BE2C (cell line): ENCODE measurements around the gene TTLL4.

ENCODE experiments used
- DNase-seq: peaks from one replicate; pipeline ENCODE4 v3.0.0-alpha.2; 2020
- H3K27me3 ChIP-seq: fragments of 250-450 bp; sonication (Bioruptor Pico); 2 replicates; pipeline ENCODE4 v1.5.1; 2020; ENCODE audit warnings: mild to moderate bottlenecking
- H3K36me3 ChIP-seq: fragments of 250-450 bp; sonication (Bioruptor Pico); 2 replicates; pipeline ENCODE4 v1.5.1; 2020; ENCODE audit warnings: mild to moderate bottlenecking
- H3K4me1 ChIP-seq: fragments of 250-450 bp; sonication (Bioruptor Pico); 2 replicates; pipeline ENCODE4 v1.5.1; 2020
- H3K4me3 ChIP-seq: 2 replicates; pipeline ENCODE4 v1.5.1; 2011; ENCODE audit warnings: low read depth, low read length
- H3K9me3 ChIP-seq: fragments of 250-450 bp; sonication (Bioruptor Pico); 2 replicates; pipeline ENCODE4 v1.5.1; 2020
- CTCF ChIP-seq: IDR thresholded peaks from 2 replicates; pipeline ENCODE4 v1.5.1; 2012; ENCODE audit warnings: mild to moderate bottlenecking, low read depth, low read length

The TTLL4 gene

DNA sequence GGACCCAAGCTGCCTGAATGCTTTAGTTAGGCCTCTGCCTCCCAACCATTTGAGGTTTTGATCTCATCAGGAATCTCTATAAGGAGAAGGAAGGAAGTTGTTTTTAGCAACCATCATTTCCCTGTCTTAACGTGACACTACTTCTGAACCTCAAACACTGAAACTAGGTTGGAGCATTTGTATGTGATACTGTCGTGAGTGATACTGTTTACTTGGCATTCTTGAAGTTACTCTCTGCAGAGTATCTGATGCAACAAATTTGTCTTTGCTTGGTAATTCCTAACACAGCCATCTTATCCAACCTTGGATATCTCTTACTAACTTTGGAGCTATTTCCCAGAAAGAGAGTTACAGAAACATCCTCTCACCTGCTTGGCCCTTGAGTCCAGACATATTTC, 22.1 kb downstream of the TTLL4 start:
- H3K27me3 ChIP-seq: no peaks in the 10 kb centered on the region
- H3K4me3 ChIP-seq: no peak overlapping the region
- H3K4me1 ChIP-seq: peaks cover 4% of the 10 kb centered on the region; the same call in 1 of the 2 replicates
- H3K9me3 ChIP-seq: no peaks in the 10 kb centered on the region
- DNase-seq: no peak
- TF ChIP-seq CTCF: no peak
- peaks cover under 1% of the 10 kb centered on the region for H3K36me3 ChIP-seq

GRCh38 chr2:218733171-218734021, 22.8 kb downstream of the TTLL4 start:
- no peak overlapping the region for H3K4me3 ChIP-seq
- TF ChIP-seq CTCF: no peak

GRCh38 chr2:218734190-218734975, 23.7 kb downstream of the TTLL4 start:
- TF ChIP-seq CTCF: no peak
- no peaks in the 10 kb centered on the region for H3K27me3 ChIP-seq
- H3K36me3 ChIP-seq: peaks cover 16% of the 10 kb centered on the region
- H3K9me3 ChIP-seq: no peaks in the 10 kb centered on the region
- H3K4me3 ChIP-seq: no peak overlapping the region
- H3K4me1 ChIP-seq: peaks cover 4% of the 10 kb centered on the region; the same call in 1 of the 2 replicates
- DNase-seq: no peak

More at GRCh38 chr2:218733171-218734021, 22.8 kb downstream of the TTLL4 start:
- Histone ChIP-seq H3K36me3 (peaks cover 7% of the 10 kb centered on the region), H3K4me1 (peaks cover 4% of the 10 kb centered on the region; the same call in 1 of the 2 replicates), H3K9me3 (no peaks in the 10 kb centered on the region), H3K27me3 (no peaks in the 10 kb centered on the region)
- no peak for DNase-seq

GRCh38 chr2:218736531-218736930, 25.9 kb downstream of the TTLL4 start:
- Histone ChIP-seq H3K9me3 (no peaks in the 10 kb centered on the region), H3K4me1 (peaks cover 2% of the 10 kb centered on the region; the same call in 1 of the 2 replicates), H3K27me3 (no peaks in the 10 kb centered on the region), H3K36me3 (peaks cover 33% of the 10 kb centered on the region), H3K4me3 (no peak overlapping the region)
- TF ChIP-seq CTCF: no peak
- DNase-seq: no peak

- no peaks in the 10 kb centered on the region for H3K9me3 ChIP-seq
- H3K27me3 ChIP-seq: no peaks in the 10 kb centered on the region
- no peak for TF ChIP-seq CTCF
- no peak overlapping the region for H3K4me3 ChIP-seq
- DNase-seq: no peak
- H3K4me1 ChIP-seq: no peaks in the 10 kb centered on the region
- peaks cover 57% of the 10 kb centered on the region for H3K36me3 ChIP-seq
These were observed 32.4 kb downstream of the TTLL4 start for GRCh38 chr2:218743068-218743467.
